ENCODE data around the gene ARHGAP31.

Gene ARHGAP31

DNA sequence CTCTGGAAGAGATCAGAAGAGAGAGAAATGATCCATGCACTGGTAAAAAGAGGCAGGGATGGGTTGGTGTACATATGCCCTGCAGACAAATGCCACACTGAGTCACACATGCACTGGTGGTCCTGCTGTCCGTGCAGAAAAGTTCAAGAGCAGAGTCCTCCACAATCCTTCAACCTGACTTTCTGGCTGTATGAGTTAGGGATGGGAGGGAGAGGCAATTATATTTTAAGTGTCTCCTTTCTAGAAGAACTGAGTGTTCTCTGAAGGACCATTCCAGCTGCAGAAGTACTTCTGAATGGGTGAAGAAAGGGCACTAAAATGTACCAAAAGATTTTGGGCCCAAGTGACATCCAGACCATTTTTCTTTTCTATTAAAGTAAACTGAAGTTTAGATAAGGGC lies 142.8 kb downstream of the ARHGAP31 start:
- TF ChIP-seq, protein P1, sequence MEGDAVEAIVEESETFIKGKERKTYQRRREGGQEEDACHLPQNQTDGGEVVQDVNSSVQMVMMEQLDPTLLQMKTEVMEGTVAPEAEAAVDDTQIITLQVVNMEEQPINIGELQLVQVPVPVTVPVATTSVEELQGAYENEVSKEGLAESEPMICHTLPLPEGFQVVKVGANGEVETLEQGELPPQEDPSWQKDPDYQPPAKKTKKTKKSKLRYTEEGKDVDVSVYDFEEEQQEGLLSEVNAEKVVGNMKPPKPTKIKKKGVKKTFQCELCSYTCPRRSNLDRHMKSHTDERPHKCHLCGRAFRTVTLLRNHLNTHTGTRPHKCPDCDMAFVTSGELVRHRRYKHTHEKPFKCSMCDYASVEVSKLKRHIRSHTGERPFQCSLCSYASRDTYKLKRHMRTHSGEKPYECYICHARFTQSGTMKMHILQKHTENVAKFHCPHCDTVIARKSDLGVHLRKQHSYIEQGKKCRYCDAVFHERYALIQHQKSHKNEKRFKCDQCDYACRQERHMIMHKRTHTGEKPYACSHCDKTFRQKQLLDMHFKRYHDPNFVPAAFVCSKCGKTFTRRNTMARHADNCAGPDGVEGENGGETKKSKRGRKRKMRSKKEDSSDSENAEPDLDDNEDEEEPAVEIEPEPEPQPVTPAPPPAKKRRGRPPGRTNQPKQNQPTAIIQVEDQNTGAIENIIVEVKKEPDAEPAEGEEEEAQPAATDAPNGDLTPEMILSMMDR (IDR thresholded peaks at IDR 0.05; ENCODE audit: insufficient read depth, missing control alignments) = no peak
- FAIRE-seq (no peak), DNase-seq (ENCODE audit: insufficient read length, low spot score) (no peak)

DNA sequence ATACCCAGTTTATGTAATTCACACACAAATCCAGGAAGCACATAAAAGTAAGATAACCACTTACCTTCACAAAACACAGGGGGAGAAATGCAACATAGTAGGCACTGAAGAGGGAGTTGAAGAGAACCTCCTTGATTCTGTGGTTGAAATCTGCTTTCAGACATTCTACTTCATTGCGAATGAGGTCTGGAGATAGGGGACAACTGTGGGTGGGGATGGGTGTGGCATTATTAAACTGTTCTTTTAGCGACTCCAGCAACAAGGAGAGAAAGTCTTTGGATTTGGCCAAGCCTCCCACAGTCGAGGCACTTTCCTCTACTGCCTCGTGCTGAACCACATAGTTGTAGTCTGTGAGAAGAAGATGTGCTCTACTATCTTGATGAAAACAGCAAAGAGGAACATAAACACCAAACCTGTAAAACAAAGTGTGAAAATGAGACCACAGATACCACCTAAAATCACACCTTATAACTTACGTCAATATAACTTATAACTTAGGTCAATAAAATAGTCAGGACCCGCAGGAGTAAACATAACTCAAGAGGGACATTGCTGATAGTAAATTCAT lies 143.6 kb downstream of the ARHGAP31 start:
- TF ChIP-seq, protein P1 (IDR thresholded peaks at IDR 0.05; ENCODE audit: insufficient read depth, missing control alignments) = no peak
- no peak for DNase-seq (ENCODE audit: insufficient read length, low spot score)
- FAIRE-seq = no peak

DNA sequence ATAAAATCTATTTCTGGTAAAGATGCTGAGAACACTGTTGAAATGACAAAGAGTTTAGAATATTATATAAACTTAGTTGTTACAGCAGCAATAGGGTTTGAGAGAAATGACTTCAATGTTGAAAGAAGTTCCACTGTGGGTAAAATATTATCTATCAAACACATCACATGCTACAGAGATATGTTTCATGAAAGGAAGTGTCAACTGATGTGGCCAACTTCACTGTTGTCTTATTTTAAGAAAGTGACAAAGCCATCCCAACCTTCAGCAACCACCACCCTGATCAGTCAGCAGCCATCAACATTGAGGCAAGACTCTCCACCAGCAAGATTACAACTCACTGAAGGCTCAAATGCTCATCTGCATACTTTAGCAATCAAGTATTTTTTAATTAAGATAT lies 149.0 kb downstream of the ARHGAP31 start:
- DNase-seq (ENCODE audit: insufficient read length, low spot score) = no peak
- no peak for FAIRE-seq
- TF ChIP-seq, protein P1 (IDR thresholded peaks at IDR 0.05; ENCODE audit: insufficient read depth, missing control alignments) = no peak

DNA sequence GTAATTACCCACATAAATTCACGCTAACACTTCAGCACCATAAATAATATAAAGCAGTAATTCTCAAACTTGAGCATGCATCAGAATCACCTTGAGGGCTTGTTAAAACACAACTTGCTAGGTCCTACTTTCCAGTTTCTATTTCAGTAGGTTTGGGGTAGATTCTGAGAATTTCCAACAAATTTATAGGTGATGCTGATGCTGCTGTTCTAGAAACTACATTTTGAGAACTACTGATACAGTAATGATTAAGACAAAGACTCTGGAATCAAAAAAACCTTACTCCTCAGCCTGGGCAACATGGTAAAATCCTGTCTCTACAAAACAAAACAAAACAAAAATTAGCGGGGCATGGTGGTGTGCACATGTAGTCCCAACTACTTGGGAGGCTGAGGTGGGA lies 150.4 kb downstream of the ARHGAP31 start:
- TF ChIP-seq, protein P1 (IDR thresholded peaks at IDR 0.05; ENCODE audit: insufficient read depth, missing control alignments) = no peak
- FAIRE-seq (no peak), DNase-seq (ENCODE audit: insufficient read length, low spot score) (no peak)

DNA sequence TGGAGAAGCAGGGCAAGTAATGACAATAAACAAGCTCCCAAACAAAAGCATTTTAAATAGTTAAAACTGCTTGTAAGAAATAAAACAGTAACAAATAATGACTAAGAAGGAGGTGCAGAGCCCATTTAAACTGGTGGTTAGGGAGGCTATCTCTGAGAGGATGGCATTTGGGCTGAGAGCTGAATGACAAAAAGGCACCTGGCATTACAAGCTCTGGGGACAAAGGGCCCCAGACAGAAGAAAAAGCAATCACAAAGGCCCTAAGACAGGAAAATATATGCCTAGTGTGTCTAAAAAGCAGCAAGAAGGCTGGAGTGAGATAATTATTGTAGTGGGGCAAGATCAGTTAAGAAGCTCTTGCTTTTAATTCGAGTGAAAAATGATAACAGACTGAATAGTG lies 159.6 kb downstream of the ARHGAP31 start:
- TF ChIP-seq, protein P1 (IDR thresholded peaks at IDR 0.05; ENCODE audit: insufficient read depth, missing control alignments) = no peak
- no peak for FAIRE-seq
- DNase-seq (ENCODE audit: insufficient read length, low spot score) = no peak

DNA sequence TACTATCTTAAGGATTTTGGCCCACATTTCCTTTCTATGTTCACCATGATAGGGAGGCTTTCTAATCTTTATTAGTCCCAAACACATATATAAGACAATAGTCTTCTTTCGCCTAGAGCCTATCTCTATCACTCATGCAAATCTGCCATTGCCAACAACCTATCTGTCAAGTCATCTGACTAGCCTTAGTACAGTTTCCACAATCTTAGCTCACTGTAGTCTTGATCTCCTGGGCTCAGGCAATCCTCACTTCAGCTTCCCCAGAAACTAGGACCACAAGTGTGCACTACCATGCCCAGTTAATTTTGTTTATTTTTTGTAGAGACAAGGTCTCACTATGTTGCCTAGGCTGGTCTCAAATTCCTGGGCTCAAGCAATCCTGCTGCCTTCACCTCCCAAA lies 162.3 kb downstream of the ARHGAP31 start:
- TF ChIP-seq, protein P1 (IDR thresholded peaks at IDR 0.05; ENCODE audit: insufficient read depth, missing control alignments) = no peak
- FAIRE-seq = no peak
- no peak for DNase-seq (ENCODE audit: insufficient read length, low spot score)

DNA sequence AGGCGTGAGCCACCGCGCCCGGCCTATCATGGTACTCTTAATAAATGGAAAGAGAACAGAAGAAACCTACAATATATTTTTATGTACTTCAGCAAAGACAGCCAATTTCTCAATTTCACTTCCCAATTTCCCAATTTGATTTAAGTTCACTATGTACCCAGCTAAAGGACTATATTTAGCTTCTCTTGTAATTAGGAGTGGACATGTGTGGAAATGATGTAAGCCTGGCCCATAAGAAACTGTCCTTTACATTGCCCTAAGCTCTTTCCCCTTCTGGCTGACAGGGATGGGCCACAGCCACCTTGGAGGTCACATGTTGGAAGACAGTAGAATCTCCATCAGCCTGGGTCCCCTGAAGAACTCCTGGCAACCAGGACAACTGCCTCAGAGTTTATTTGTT lies 163.1 kb downstream of the ARHGAP31 start:
- DNase-seq (ENCODE audit: insufficient read length, low spot score) = no peak
- FAIRE-seq = no peak

More for the DNA sequence above, 163.1 kb downstream of the ARHGAP31 start:
- TF ChIP-seq, protein P1 (IDR thresholded peaks at IDR 0.05; ENCODE audit: insufficient read depth, missing control alignments) = no peak
